HG03457 (cell line): ENCODE results near the gene SLC22A2.
"Not testable (repeated sequence)": the region's sequence is repeated elsewhere in the genome, so short reads cannot be mapped to it uniquely, and the experiment has no call there.

Experiments
- ATAC-seq: cut with Tn5 transposase; IDR thresholded peaks from one replicate; pipeline ENCODE4 v1.9.1; 2021; ENCODE audit warnings: moderate number of reproducible peaks; ENCODE audit not compliant: unreplicated experiment

The SLC22A2 gene

GRCh38 chr6:160258346-160259142, at the start of gene SLC22A2:
SLC22A2 (minus strand) TSS chr6:160258821; CDS start chr6:160258757, 64 bp downstream.
- no peak for ATAC-seq

GRCh38 chr6:160305926-160306713, 47.5 kb upstream of the SLC22A2 start:
- no peak for ATAC-seq

- no peak for ATAC-seq
These were observed 45.2 kb upstream of the SLC22A2 start for GRCh38 chr6:160303806-160304205.

GRCh38 chr6:160302431-160303082, 43.9 kb upstream of the SLC22A2 start:
- ATAC-seq: not testable (repeated sequence)

- ATAC-seq: no peak
These were observed 42.7 kb upstream of the SLC22A2 start for GRCh38 chr6:160301339-160301738.

GRCh38 chr6:160300076-160300695, 41.6 kb upstream of the SLC22A2 start:
- no peak for ATAC-seq

GRCh38 chr6:160299559-160299958, 40.9 kb upstream of the SLC22A2 start:
- ATAC-seq: no peak

GRCh38 chr6:160298121-160298520, 39.5 kb upstream of the SLC22A2 start:
- no peak for ATAC-seq

- no peak for ATAC-seq
These were observed 38.7 kb upstream of the SLC22A2 start for GRCh38 chr6:160297310-160297709.

- ATAC-seq: no peak
These were observed 35.2 kb upstream of the SLC22A2 start for GRCh38 chr6:160293844-160294243.

GRCh38 chr6:160285541-160286105, 27.0 kb upstream of the SLC22A2 start:
- no peak for ATAC-seq

- ATAC-seq: no peak
These were observed 26.0 kb upstream of the SLC22A2 start for GRCh38 chr6:160284575-160284974.

GRCh38 chr6:160282444-160282843, 23.8 kb upstream of the SLC22A2 start:
- no peak for ATAC-seq

GRCh38 chr6:160279850-160280249, 21.2 kb upstream of the SLC22A2 start:
- ATAC-seq: no peak

GRCh38 chr6:160278786-160279310, 20.2 kb upstream of the SLC22A2 start:
- no peak for ATAC-seq

GRCh38 chr6:160278311-160278710, 19.7 kb upstream of the SLC22A2 start:
- ATAC-seq: no peak

- no peak for ATAC-seq
These were observed 18.9 kb upstream of the SLC22A2 start for GRCh38 chr6:160277546-160277945.

GRCh38 chr6:160277144-160277543, 18.5 kb upstream of the SLC22A2 start:
- ATAC-seq: no peak

GRCh38 chr6:160276126-160276525, 17.5 kb upstream of the SLC22A2 start:
- no peak for ATAC-seq

- no peak for ATAC-seq
These were observed 16.9 kb upstream of the SLC22A2 start for GRCh38 chr6:160275511-160276003.
